Subcutaneous abdominal adipose tissue (tissue), 5 donors: ENCODE results near the gene LRP2BP.
A peak's percentile ranks its signal among the peaks of the same experiment; 100 is the strongest.

ENCODE experiments used
- H3K27ac ChIP-seq: one replicate; pipeline ENCODE4 v1.7.0; 2013; ENCODE audit warnings: low read depth, mild to moderate bottlenecking, inconsistent platforms, low read length, moderate library complexity
- H3K27me3 ChIP-seq, 5 donors: one replicate each; pipeline ENCODE4 v1.7.0; 2013; ENCODE audit warnings: low read length in 5 of 5, inconsistent platforms in 1 of 5; ENCODE audit not compliant: control insufficient read depth in 5 of 5, insufficient read depth in 4 of 5
- H3K36me3 ChIP-seq, 5 donors: one replicate each; pipeline ENCODE4 v1.7.0; 2013; ENCODE audit warnings: low read length in 5 of 5; ENCODE audit not compliant: control insufficient read depth in 5 of 5, insufficient read depth in 5 of 5
- H3K4me1 ChIP-seq, 5 donors: one replicate each; pipeline ENCODE4 v1.7.0; 2013; ENCODE audit warnings: low read length in 5 of 5, mild to moderate bottlenecking in 3 of 5, moderate library complexity in 1 of 5; ENCODE audit not compliant: control insufficient read depth in 5 of 5, insufficient read depth in 5 of 5
- H3K4me3 ChIP-seq, 5 donors: one replicate each; pipeline ENCODE4 v1.7.0; 2013; ENCODE audit warnings: low read length in 5 of 5, low read depth in 1 of 5
- H3K9ac ChIP-seq, 5 donors: one replicate each; pipeline ENCODE4 v1.7.0; 2013; ENCODE audit warnings: low read length in 5 of 5, mild to moderate bottlenecking in 4 of 5, moderate library complexity in 3 of 5
- H3K9me3 ChIP-seq, 5 donors: one replicate each; pipeline ENCODE4 v1.7.0; 2013; ENCODE audit warnings: low read length in 5 of 5; ENCODE audit not compliant: control insufficient read depth in 5 of 5
- donor health status: healthy.
- donor health status: healthy.
- donor health status: healthy.
- donor health status: healthy.
- donor health status: healthy.

Gene LRP2BP

GRCh38 chr4:185395238-185395955 is at the start of gene LRP2BP:
Gene LRP2BP (minus strand): TSS chr4:185395924. CDS start chr4:185378186, 17,738 bp downstream.
- Histone ChIP-seq H3K36me3 (peaks cover 5 to 15% (median 10%) of the 10 kb centered on the region in 5 donors), H3K27ac (peak within 1 kb of the TSS; percentile 98), H3K9ac (peak within 1 kb of the TSS; percentile 51 to 93 (median 84)), H3K4me1 (peaks cover 3 to 22% (median 21%) of the 10 kb centered on the region in 5 donors), H3K4me3 (peak within 1 kb of the TSS; percentile 80 to 85 (median 85)), H3K9me3 (no peaks in the 10 kb centered on the region), H3K27me3 (no peaks in the 10 kb centered on the region)

DNA sequence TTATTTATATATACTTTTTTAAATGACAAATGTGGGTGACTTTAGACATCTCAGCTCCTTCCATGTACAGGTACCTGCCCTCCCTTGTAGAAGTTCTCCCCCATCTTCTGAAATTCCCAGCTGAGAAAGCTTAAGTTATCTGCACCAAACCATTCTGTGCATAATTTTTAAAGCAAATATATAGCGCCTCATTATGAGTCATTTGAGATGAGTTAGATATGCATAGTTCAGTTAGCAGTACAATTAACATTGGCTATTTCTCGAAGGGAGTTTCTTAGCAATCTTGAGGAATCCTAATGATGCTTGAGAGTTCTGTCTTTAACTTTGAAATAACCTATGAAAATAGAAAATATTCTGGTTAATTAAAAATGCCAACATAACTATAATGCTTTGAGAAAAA is 49.5 kb upstream of the LRP2BP start:
- no peak overlapping the region for H3K27ac ChIP-seq
- H3K4me1 ChIP-seq: no peaks in the 10 kb centered on the region
- no peak overlapping the region for H3K4me3 ChIP-seq
- no peaks in the 10 kb centered on the region for H3K27me3 ChIP-seq
- H3K9ac ChIP-seq: no peak overlapping the region
- no peaks in the 10 kb centered on the region for H3K9me3 ChIP-seq
- no peaks in the 10 kb centered on the region for H3K36me3 ChIP-seq

GRCh38 chr4:185441479-185441878 is 45.8 kb upstream of the LRP2BP start:
- no peaks in the 10 kb centered on the region for H3K27me3 ChIP-seq
- H3K27ac ChIP-seq: no peak overlapping the region
- no peaks in the 10 kb centered on the region for H3K36me3 ChIP-seq
- H3K4me1 ChIP-seq: no peaks in the 10 kb centered on the region
- no peak overlapping the region for H3K4me3 ChIP-seq
- no peaks in the 10 kb centered on the region for H3K9me3 ChIP-seq
- no peak overlapping the region for H3K9ac ChIP-seq

- H3K27me3 ChIP-seq: no peaks in the 10 kb centered on the region
- no peaks in the 10 kb centered on the region for H3K9me3 ChIP-seq
- H3K4me1 ChIP-seq: no peaks in the 10 kb centered on the region
- H3K9ac ChIP-seq: no peak overlapping the region
- no peak overlapping the region for H3K27ac ChIP-seq
- H3K4me3 ChIP-seq: no peak overlapping the region
- H3K36me3 ChIP-seq: no peaks in the 10 kb centered on the region
These were observed 42.1 kb upstream of the LRP2BP start for GRCh38 chr4:185437809-185438208.

DNA sequence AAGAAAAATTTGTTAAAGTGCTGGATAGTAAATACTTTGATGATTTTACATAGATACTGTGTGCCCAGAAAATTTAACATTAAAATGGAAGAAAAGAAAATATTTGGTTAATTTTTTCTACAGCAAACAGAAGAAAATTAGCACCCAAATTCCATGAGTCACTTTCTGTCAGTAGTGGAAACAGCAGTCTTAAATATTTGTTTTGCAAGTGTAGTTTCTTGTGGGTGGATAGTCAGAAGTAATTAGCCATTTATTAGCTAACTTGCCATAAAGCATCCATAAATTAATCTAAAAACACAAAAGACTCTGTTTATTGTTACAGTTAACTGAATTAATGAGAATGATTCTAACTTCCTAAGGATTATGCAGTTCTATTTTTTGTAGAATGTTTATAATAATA is 39.7 kb upstream of the LRP2BP start:
- H3K27me3 ChIP-seq: no peaks in the 10 kb centered on the region
- no peak overlapping the region for H3K9ac ChIP-seq
- no peak overlapping the region for H3K27ac ChIP-seq
- no peaks in the 10 kb centered on the region for H3K36me3 ChIP-seq
- H3K4me3 ChIP-seq: no peak overlapping the region
- H3K9me3 ChIP-seq: no peaks in the 10 kb centered on the region
- no peaks in the 10 kb centered on the region for H3K4me1 ChIP-seq

DNA sequence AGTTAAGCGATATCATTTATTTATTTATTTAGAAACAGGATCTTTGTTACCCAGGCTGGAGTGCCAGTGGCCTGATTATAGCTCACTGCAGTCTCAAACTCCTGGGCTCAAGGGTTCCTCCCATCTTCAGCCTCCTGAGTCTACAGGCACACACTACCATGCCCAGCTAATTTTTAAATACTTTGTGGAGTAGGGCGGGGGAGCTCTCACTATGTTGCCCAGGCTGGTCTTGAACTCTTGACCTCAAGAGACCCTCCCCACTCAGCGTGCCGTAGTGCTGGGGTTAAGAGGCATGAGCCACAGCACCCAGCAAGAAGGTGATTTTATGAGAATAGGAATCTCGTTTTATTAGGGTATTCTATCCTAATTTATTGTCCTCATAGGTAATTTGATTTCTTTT is 33.9 kb upstream of the LRP2BP start:
- H3K27me3 ChIP-seq: no peaks in the 10 kb centered on the region

DNA sequence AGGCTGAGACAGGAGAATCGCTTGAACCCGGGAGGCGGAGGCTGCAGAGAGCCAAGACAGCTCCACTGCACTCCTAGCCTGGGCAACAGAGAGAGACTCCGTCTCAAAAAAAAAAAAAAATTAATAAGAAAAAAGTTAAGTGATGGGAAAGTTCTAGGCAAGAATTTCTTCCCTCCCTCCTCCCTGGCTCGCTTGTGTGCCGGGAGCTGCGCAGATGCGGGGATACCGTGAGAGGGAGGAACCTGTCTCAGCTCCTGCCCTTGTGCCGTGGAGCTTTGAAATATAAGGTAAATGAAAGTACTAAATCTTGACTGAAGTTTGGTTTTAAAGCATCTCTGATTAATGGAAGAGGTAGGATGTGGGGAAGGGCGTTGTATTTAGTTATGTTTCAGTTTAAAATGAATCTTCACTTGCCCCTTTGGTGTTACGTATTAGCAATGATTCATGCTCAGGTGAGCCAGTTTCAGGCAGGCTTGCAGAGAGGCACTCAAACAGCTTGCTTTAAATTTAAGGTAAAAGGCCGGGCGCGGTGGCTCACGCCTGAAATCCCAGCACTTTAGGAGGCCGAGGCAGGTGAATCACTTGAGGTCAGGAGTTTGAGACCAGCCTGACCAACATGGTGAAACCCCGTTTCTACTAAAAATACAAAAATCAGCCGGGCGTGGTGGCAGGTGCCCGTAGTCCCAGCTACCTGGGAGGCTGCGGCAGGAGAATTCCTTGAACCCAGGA is 31.4 kb upstream of the LRP2BP start:
- Histone ChIP-seq H3K27me3 (no peaks in the 10 kb centered on the region), H3K9ac (no peak overlapping the region), H3K4me1 (peaks cover 4 to 24% (median 24%) of the 10 kb centered on the region in 5 donors), H3K36me3 (peaks cover 0 to 1% (median 0%) of the 10 kb centered on the region in 5 donors), H3K27ac (no peak overlapping the region), H3K9me3 (no peaks in the 10 kb centered on the region), H3K4me3 (no peak overlapping the region)

More for the DNA sequence above, 33.9 kb upstream of the LRP2BP start:
- Histone ChIP-seq H3K36me3 (no peaks in the 10 kb centered on the region), H3K9me3 (no peaks in the 10 kb centered on the region), H3K27ac (no peak overlapping the region), H3K9ac (no peak overlapping the region), H3K4me3 (no peak overlapping the region), H3K4me1 (peaks cover 3 to 12% (median 11%) of the 10 kb centered on the region in 5 donors)

DNA sequence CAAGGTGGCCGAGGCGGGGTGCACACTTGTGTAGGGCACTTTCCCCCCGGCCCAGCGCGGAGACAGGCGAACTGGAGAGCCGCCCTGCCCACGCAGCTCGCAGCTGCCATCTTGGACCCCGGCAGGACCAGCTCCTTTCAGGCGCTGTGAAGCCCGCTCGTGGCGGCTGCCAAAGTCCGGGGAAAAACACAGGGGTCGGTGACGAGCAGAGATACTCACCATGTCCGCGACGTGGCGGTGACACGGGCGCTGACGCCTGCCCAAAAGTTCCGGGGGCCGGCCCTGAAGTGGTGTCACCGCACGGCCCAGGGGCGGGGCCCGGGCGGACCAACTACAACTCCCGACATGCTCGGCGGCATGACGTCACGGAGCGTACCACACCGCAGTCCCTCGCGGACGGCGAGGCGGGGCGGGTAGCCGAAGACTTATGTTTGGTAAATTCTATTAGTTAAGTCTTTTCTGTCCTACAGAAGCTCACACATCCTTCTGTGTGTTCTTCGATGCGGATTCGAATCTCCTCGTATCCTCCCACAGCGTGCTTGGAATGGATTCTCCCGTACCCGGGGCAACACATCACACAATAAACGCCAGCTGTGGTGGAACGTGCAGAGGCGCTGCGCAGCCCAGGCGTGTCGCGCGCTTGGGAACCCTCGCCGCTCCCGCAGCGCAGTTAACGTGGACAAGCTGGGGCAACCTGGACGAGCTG is 30.1 kb upstream of the LRP2BP start, which contains the start of gene UFSP2:
UFSP2 (minus strand) TSS at position 318 of the 706 bp plus-strand sequence; CDS start at position 222, 96 bp downstream.
- H3K27ac ChIP-seq: peak within 1 kb of the TSS; percentile 93
- H3K9ac ChIP-seq: peak within 1 kb of the TSS; percentile 88 to 94 (median 91)
- peaks cover 0 to 13% (median 6%) of the 10 kb centered on the region in 5 donors for H3K36me3 ChIP-seq
- H3K4me3 ChIP-seq: peak within 1 kb of the TSS; percentile 89 to 98 (median 90)
- H3K9me3 ChIP-seq: no peaks in the 10 kb centered on the region
- H3K4me1 ChIP-seq: peaks cover 4 to 29% (median 24%) of the 10 kb centered on the region in 5 donors
- no peaks in the 10 kb centered on the region for H3K27me3 ChIP-seq

GRCh38 chr4:185424905-185425646 is 29.4 kb upstream of the LRP2BP start:
- H3K27ac ChIP-seq: peak overlapping the region; percentile 93
- no peaks in the 10 kb centered on the region for H3K27me3 ChIP-seq
- H3K4me3 ChIP-seq: peak overlapping the region; percentile 83 to 98 (median 90)
- H3K9ac ChIP-seq: peak overlapping the region; percentile 88 to 94 (median 91)
- peaks cover 0 to 13% (median 10%) of the 10 kb centered on the region in 5 donors for H3K36me3 ChIP-seq
- H3K9me3 ChIP-seq: no peaks in the 10 kb centered on the region
- H3K4me1 ChIP-seq: peaks cover 4 to 29% (median 24%) of the 10 kb centered on the region in 5 donors
